ENCODE data around the gene SECISBP2L. TPM values are rescaled to one million over a fixed set of nuclear protein-coding genes. Genes with fewer than 3 reads are reported as not detected.

The SECISBP2L gene
- total and polyA plus RNA-seq, 2 donors (not counting 3 experiments of a cell fraction or from before 2014, with no cell fraction given) = 23.1 to 52.3 TPM

- TF ChIP-seq POLR2AphosphoS5 (IDR thresholded peaks at IDR 0.05; ENCODE audit: insufficient read depth, low read depth, low read length) = no peak
- no peak for TF ChIP-seq JUN (IDR thresholded peaks at IDR 0.05; ENCODE audit: borderline replicate concordance, insufficient read depth, insufficient read length, low read depth)
- no peak for TF ChIP-seq GATA2 (IDR thresholded peaks at IDR 0.05; ENCODE audit: insufficient read depth, insufficient read length, low read depth, low read length)
- no peak for TF ChIP-seq FOS (IDR thresholded peaks at IDR 0.05; ENCODE audit: borderline replicate concordance, insufficient read depth, low read length)
- TF ChIP-seq EZH2 (IDR thresholded peaks at IDR 0.05; ENCODE audit: borderline replicate concordance, low read depth, low read length, severe bottlenecking) = no peak
- TF ChIP-seq, protein P1, sequence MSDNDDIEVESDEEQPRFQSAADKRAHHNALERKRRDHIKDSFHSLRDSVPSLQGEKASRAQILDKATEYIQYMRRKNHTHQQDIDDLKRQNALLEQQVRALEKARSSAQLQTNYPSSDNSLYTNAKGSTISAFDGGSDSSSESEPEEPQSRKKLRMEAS (IDR thresholded peaks at IDR 0.05; ENCODE audit: insufficient read depth, insufficient read length) = no peak
- TF ChIP-seq, protein P2, sequence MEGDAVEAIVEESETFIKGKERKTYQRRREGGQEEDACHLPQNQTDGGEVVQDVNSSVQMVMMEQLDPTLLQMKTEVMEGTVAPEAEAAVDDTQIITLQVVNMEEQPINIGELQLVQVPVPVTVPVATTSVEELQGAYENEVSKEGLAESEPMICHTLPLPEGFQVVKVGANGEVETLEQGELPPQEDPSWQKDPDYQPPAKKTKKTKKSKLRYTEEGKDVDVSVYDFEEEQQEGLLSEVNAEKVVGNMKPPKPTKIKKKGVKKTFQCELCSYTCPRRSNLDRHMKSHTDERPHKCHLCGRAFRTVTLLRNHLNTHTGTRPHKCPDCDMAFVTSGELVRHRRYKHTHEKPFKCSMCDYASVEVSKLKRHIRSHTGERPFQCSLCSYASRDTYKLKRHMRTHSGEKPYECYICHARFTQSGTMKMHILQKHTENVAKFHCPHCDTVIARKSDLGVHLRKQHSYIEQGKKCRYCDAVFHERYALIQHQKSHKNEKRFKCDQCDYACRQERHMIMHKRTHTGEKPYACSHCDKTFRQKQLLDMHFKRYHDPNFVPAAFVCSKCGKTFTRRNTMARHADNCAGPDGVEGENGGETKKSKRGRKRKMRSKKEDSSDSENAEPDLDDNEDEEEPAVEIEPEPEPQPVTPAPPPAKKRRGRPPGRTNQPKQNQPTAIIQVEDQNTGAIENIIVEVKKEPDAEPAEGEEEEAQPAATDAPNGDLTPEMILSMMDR (IDR thresholded peaks at IDR 0.05; ENCODE audit: extremely low read depth in 1 of 2, insufficient read depth in 1 of 2, low read depth in 1 of 2, low read length in 2 of 2) = no peak
- no peak for TF ChIP-seq POLR2A (IDR thresholded peaks at IDR 0.05; ENCODE audit: low read depth, low read length)
- TF ChIP-seq MYC (IDR thresholded peaks at IDR 0.05; ENCODE audit: low read depth, low read length) = no peak
- Histone ChIP-seq H2AFZ (ENCODE audit: low read depth, low read length) (no peak overlapping the region), H3K36me3 (ENCODE audit: control insufficient read depth in 2 of 2, extremely low read depth in 1 of 2, insufficient read depth in 2 of 2, low read length in 2 of 2) (peaks cover 2% of the 10 kb centered on the region in 2 experiments), H3K9ac (replicated peaks; ENCODE audit: extremely low read depth, insufficient read depth, low read length) (no peak overlapping the region), H3K4me1 (ENCODE audit: control insufficient read depth, extremely low read depth, insufficient read depth, low read length) (no peaks in the 10 kb centered on the region), H3K27me3 (ENCODE audit: control insufficient read depth in 2 of 2, insufficient read depth in 2 of 2, low read length in 2 of 2) (no peaks in the 10 kb centered on the region), H4K20me1 (replicated peaks; ENCODE audit: control insufficient read depth, extremely low read depth, insufficient read depth, low read length) (no peaks in the 10 kb centered on the region), H3K4me3 (replicated peaks in 1 of 3; ENCODE audit: insufficient read depth in 1 of 3, low read depth in 1 of 3, low read length in 3 of 3) (no peak overlapping the region), H3K27ac (ENCODE audit: insufficient read depth, low read depth, low read length) (no peak overlapping the region), H3K9me3 (replicated peaks; ENCODE audit: control insufficient read depth, insufficient read depth, low read length) (no peaks in the 10 kb centered on the region), H3K79me2 (ENCODE audit: control insufficient read depth, insufficient read depth, low read length) (no peaks in the 10 kb centered on the region), H3K4me2 (ENCODE audit: insufficient read depth, low read length) (no peak overlapping the region), H3K9me1 (replicated peaks; ENCODE audit: control insufficient read depth, extremely low read depth, insufficient read depth, low read length) (no peaks in the 10 kb centered on the region)
- dilution Hi-C loops (cut with MboI; ENCODE audit: extremely low pct_ligation_motif_present, low sequenced_read_pairs) (no loop called here), intact Hi-C loops (cut with micrococcal nuclease) (no loop called here)
- DNase-seq (ENCODE audit: low read depth, low spot score) (no peak), FAIRE-seq (no peak)
- ChIA-PET POLR2A (no interaction called here), CTCF (no interaction called here)
- BruUV-seq (replicated peaks) = no TSS peak
These were observed 19.5 kb downstream of the SECISBP2L start for GRCh38 chr15:49026700-49027099.

Measured in endothelial cell of umbilical vein (primary cell).